RWPE1 (cell line): ENCODE data around the gene PDE4D.
"Not testable (repeated sequence)": the region's sequence is repeated elsewhere in the genome, so short reads cannot be mapped to it uniquely, and the experiment has no call there.

Experiments
- CTCF ChIA-PET: fragments of 350-600 bp; sonication (Branson Sonifier 250); formaldehyde crosslinking; extraction: SDS; loops from one replicate; lab custom pipeline; 2021; lab: Yijun Ruan, JAX
- POLR2A ChIA-PET: fragments of 400-600 bp; formaldehyde crosslinking; extraction: SDS; loops from one replicate; lab custom pipeline; 2020; ENCODE audit warnings: antibody characterized with exemption; ENCODE audit not compliant: low non-redundant PET; lab: Yijun Ruan, JAX
- DNase-seq: peaks from one replicate; pipeline ENCODE4 v3.0.0; 2012; ENCODE audit warnings: low spot score
- H3K27ac ChIP-seq: fragments of 450-650 bp; 2 replicates; pipeline ENCODE4 v1.5.1; 2017
- CTCF ChIP-seq: fragments of 450-650 bp; conservative IDR thresholded peaks from 2 replicates; pipeline ENCODE4 v1.5.1; 2017; ENCODE audit warnings: low read depth, mild to moderate bottlenecking

PDE4D gene

GRCh38 chr5:58961631-58962280 is 931.8 kb downstream of the PDE4D start:
- no peak for DNase-seq
- no peak for TF ChIP-seq CTCF
- POLR2A ChIA-PET: no interaction called here
- no peak overlapping the region for H3K27ac ChIP-seq
- CTCF ChIA-PET: no interaction called here

- DNase-seq: no peak
- CTCF ChIA-PET: interaction anchor here (0.6 to 1.0 kb wide), 3 partner anchors 72 to 247 kb away, joined by 3 to 4 read pairs (median 3); no protein-coding TSS in a partner anchor
- POLR2A ChIA-PET: no interaction called here
- TF ChIP-seq CTCF: no peak
- H3K27ac ChIP-seq: no peak overlapping the region
Measured at GRCh38 chr5:58958701-58959100, 934.8 kb downstream of the PDE4D start.

- DNase-seq, CTCF ChIA-PET, POLR2A ChIA-PET, H3K27ac ChIP-seq: not testable (repeated sequence)
Measured at GRCh38 chr5:58953218-58953617, 940.3 kb downstream of the PDE4D start.

- ChIA-PET CTCF (interaction anchor here (0.6 kb wide), 1 partner anchor 1667 kb away, joined by 4 read pairs; no protein-coding TSS in a partner anchor), POLR2A (no interaction called here)
- no peak overlapping the region for H3K27ac ChIP-seq
- DNase-seq: no peak
- TF ChIP-seq CTCF: no peak
Measured at GRCh38 chr5:58950224-58950623, 943.3 kb downstream of the PDE4D start.

- CTCF ChIA-PET: interaction anchor here (0.7 kb wide), 2 partner anchors 322 to 1293 kb away, joined by 3 read pairs; no protein-coding TSS in a partner anchor
- TF ChIP-seq CTCF: no peak
Measured at GRCh38 chr5:58946230-58946629, 947.3 kb downstream of the PDE4D start.

GRCh38 chr5:58944221-58944620 is 949.3 kb downstream of the PDE4D start:
- no peak overlapping the region for H3K27ac ChIP-seq
- TF ChIP-seq CTCF: no peak
- DNase-seq: no peak
- CTCF ChIA-PET: interaction anchor here (0.6 kb wide), 1 partner anchor 437 kb away, joined by 4 read pairs; no protein-coding TSS in a partner anchor
- POLR2A ChIA-PET: no interaction called here

More at GRCh38 chr5:58946230-58946629, 947.3 kb downstream of the PDE4D start:
- POLR2A ChIA-PET: no interaction called here
- H3K27ac ChIP-seq: no peak overlapping the region
- DNase-seq: no peak

GRCh38 chr5:58940446-58940845 is 953.1 kb downstream of the PDE4D start:
- TF ChIP-seq CTCF: no peak
- no peak overlapping the region for H3K27ac ChIP-seq
- ChIA-PET CTCF (no interaction called here), POLR2A (no interaction called here)
- DNase-seq: no peak
